DND-41 (cell line): ENCODE data around the gene NMRAL1.

Experiments
- ATAC-seq: fragments of 200-7000 bp; cut with Tn5 transposase; 3 replicates; pipeline ENCODE4 v1.9.1; 2021; ENCODE audit warnings: low read depth; ENCODE audit not compliant: insufficient read depth
- DNase-seq: peaks from one replicate; pipeline ENCODE4 v3.0.0-alpha.2; 2020
- H2AFZ ChIP-seq: 2 replicates; pipeline ENCODE4 v1.6.0; 2012; ENCODE audit warnings: low read depth, low read length
- H3K27ac ChIP-seq: 2 replicates; pipeline ENCODE4 v1.5.1; 2012; ENCODE audit warnings: low read length, inconsistent platforms
- H3K27me3 ChIP-seq: fragments of 200-600 bp; sonication (generic); 2 replicates; pipeline ENCODE4 v1.6.0; 2012; ENCODE audit warnings: low read length, mild to moderate bottlenecking, inconsistent platforms; ENCODE audit not compliant: insufficient read depth, poor library complexity
- H3K36me3 ChIP-seq: 2 replicates; pipeline ENCODE4 v1.5.1; 2012; ENCODE audit warnings: low read length, inconsistent platforms; ENCODE audit not compliant: insufficient read depth
- H3K4me1 ChIP-seq: 2 replicates; pipeline ENCODE4 v1.5.1; 2012; ENCODE audit warnings: mild to moderate bottlenecking, low read length; ENCODE audit not compliant: insufficient read depth
- H3K4me2 ChIP-seq: 2 replicates; pipeline ENCODE4 v1.6.0; 2012; ENCODE audit warnings: mild to moderate bottlenecking, moderate library complexity, low read length, inconsistent platforms; ENCODE audit not compliant: insufficient read depth
- H3K4me3 ChIP-seq, 2 experiments: fragments of 200-600 bp in 1 of 2; shearing (Covaris generic) in 1 of 2; 2 replicates each; pipeline ENCODE4 v1.5.1; 2012 to 2016; ENCODE audit warnings: inconsistent platforms in 2 of 2, low read length in 2 of 2, mild to moderate bottlenecking in 2 of 2, low read depth in 1 of 2, moderate library complexity in 1 of 2
- H3K79me2 ChIP-seq: 2 replicates; pipeline ENCODE4 v1.6.0; 2012; ENCODE audit warnings: low read length, inconsistent platforms; ENCODE audit not compliant: insufficient read depth
- H3K9ac ChIP-seq: 2 replicates; pipeline ENCODE4 v1.6.0; 2012; ENCODE audit warnings: low read depth, mild to moderate bottlenecking, inconsistent platforms, low read length, moderate library complexity
- H3K9me3 ChIP-seq: 2 replicates; pipeline ENCODE4 v1.5.1; 2012; ENCODE audit warnings: low read length, moderate library complexity, mild to moderate bottlenecking, inconsistent platforms; ENCODE audit not compliant: insufficient read depth, severe bottlenecking
- H4K20me1 ChIP-seq: 2 replicates; pipeline ENCODE4 v1.6.0; 2012; ENCODE audit warnings: low read length; ENCODE audit not compliant: insufficient read depth
- EZH2 ChIP-seq: IDR thresholded peaks from 3 replicates; pipeline ENCODE4 v1.6.1; 2012; ENCODE audit warnings: borderline replicate concordance, low read depth, mild to moderate bottlenecking, moderate library complexity, low read length, inconsistent platforms; ENCODE audit not compliant: severe bottlenecking
- TF ChIP-seq, protein P1 (sequence below): IDR thresholded peaks from 2 replicates; pipeline ENCODE4 v1.5.1; 2012; ENCODE audit warnings: borderline replicate concordance, low read length, moderate library complexity, mild to moderate bottlenecking; ENCODE audit not compliant: poor library complexity, severe bottlenecking; ENCODE audit errors: extremely low read depth

NMRAL1 gene

DNA sequence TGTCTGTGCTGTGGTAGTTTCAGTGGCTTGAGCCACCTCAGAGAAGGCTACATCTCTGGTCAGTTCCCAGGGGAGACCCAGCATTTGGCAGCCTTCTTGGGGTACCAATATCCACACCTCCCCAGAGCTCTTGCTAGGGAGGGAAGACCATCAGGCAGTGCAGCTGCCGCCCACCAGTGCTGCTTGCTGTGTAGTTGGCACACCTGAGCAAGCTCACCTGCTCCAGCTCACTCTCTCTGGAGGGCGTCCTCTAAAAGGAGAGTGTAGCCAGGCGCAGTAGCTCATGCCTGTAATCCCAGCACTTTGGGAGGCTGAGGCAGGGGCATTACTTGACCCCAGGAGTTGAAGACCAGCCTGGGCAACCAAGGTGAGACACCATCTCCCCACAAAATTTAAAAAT lies 34.4 kb upstream of the NMRAL1 start:
- H3K27ac ChIP-seq: no peak overlapping the region
- no peak overlapping the region for H3K4me3 ChIP-seq
- ATAC-seq (no peak), DNase-seq (no peak)
- no peaks in the 10 kb centered on the region for H3K4me1 ChIP-seq
- H4K20me1 ChIP-seq: peaks cover 17% of the 10 kb centered on the region
- peaks cover 5% of the 10 kb centered on the region; the same call in 1 of the 2 replicates for H3K79me2 ChIP-seq
- no peak for TF ChIP-seq EZH2
- TF ChIP-seq, protein P1, sequence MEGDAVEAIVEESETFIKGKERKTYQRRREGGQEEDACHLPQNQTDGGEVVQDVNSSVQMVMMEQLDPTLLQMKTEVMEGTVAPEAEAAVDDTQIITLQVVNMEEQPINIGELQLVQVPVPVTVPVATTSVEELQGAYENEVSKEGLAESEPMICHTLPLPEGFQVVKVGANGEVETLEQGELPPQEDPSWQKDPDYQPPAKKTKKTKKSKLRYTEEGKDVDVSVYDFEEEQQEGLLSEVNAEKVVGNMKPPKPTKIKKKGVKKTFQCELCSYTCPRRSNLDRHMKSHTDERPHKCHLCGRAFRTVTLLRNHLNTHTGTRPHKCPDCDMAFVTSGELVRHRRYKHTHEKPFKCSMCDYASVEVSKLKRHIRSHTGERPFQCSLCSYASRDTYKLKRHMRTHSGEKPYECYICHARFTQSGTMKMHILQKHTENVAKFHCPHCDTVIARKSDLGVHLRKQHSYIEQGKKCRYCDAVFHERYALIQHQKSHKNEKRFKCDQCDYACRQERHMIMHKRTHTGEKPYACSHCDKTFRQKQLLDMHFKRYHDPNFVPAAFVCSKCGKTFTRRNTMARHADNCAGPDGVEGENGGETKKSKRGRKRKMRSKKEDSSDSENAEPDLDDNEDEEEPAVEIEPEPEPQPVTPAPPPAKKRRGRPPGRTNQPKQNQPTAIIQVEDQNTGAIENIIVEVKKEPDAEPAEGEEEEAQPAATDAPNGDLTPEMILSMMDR: no peak
- H3K9ac ChIP-seq: no peak overlapping the region
- no peaks in the 10 kb centered on the region for H3K9me3 ChIP-seq
- no peak overlapping the region for H3K4me2 ChIP-seq
- no peaks in the 10 kb centered on the region for H3K27me3 ChIP-seq
- H3K36me3 ChIP-seq: peaks cover 73% of the 10 kb centered on the region
- H2AFZ ChIP-seq: no peak overlapping the region

DNA sequence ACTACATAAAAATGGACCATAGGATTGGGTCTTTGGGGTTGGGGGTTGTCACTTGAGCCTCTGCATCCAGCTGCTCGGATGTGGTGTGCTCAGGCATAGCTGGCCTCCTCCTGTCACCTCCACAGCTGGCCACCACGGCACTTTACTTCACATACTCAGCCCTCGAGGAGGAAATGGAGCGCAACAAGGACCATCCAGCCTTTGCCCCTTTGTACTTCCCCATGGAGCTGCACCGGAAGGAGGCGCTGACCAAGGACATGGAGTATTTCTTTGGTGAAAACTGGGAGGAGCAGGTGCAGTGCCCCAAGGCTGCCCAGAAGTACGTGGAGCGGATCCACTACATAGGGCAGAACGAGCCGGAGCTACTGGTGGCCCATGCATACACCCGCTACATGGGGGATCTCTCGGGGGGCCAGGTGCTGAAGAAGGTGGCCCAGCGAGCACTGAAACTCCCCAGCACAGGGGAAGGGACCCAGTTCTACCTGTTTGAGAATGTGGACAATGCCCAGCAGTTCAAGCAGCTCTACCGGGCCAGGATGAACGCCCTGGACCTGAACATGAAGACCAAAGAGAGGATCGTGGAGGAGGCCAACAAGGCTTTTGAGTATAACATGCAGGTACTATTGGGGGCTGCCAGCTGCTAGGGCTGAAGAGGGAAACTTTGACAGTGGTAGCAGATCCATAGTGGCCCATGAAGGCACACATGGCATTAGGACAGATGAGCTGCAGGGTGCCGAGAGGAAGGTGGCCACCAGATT lies 33.3 kb upstream of the NMRAL1 start:
- Histone ChIP-seq H4K20me1 (peaks cover 20% of the 10 kb centered on the region), H3K79me2 (peaks cover 11% of the 10 kb centered on the region; the same call in 1 of the 2 replicates), H3K27me3 (no peaks in the 10 kb centered on the region), H2AFZ (no peak overlapping the region), H3K9me3 (no peaks in the 10 kb centered on the region), H3K4me3 (no peak overlapping the region), H3K4me1 (no peaks in the 10 kb centered on the region), H3K36me3 (peaks cover 70% of the 10 kb centered on the region), H3K9ac (no peak overlapping the region), H3K27ac (no peak overlapping the region), H3K4me2 (no peak overlapping the region)
- no peak for ATAC-seq
- DNase-seq: no peak
- TF ChIP-seq, protein P1: no peak
- TF ChIP-seq EZH2: no peak

DNA sequence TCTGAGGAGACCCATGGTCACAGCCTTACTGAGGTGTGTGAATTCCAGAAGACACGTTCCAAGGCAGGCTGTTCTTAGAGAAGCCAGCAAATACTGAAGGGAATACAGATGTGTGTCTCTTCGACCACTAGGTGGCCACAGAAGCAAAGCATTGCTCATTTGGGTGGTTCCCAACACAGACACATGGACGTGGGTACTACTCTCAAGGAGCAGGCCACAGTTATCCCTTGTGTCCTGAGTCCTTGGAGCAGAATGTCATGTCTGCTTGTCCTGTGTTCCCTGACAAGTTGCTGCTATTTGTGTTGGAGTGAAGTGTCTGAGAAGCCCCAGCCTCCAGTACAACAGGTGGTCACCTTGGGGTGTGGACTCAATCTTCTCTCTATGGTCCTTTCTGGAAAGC lies 32.0 kb upstream of the NMRAL1 start:
- peaks cover 15% of the 10 kb centered on the region; the same call in 1 of the 2 replicates for H3K79me2 ChIP-seq
- peak; percentile 94 for ATAC-seq
- no peak overlapping the region for H3K4me2 ChIP-seq
- no peak overlapping the region for H2AFZ ChIP-seq
- H3K4me3 ChIP-seq: no peak overlapping the region
- no peak overlapping the region for H3K27ac ChIP-seq
- H3K9ac ChIP-seq: no peak overlapping the region
- peaks cover 58% of the 10 kb centered on the region for H3K36me3 ChIP-seq
- H3K27me3 ChIP-seq: no peaks in the 10 kb centered on the region
- peaks cover 23% of the 10 kb centered on the region for H4K20me1 ChIP-seq
- H3K9me3 ChIP-seq: no peaks in the 10 kb centered on the region
- H3K4me1 ChIP-seq: no peaks in the 10 kb centered on the region
- DNase-seq: peak; percentile 57
- TF ChIP-seq EZH2: no peak
- TF ChIP-seq, protein P1: peak; percentile 88
